GM12878 (cell line): Measurements from ENCODE around the gene OPN1SW. TPM values are rescaled to one million over a fixed set of nuclear protein-coding genes. Genes with fewer than 3 reads are reported as not detected.

Source experiments
- ATAC-seq: fragments of 200-7000 bp; cut with Tn5 transposase; 3 replicates; pipeline ENCODE4 v1.9.1; 2020; ENCODE audit warnings: mild to moderate bottlenecking, moderate library complexity
- BruUV-seq: library from RNA; stranded (reverse); fragments of 400-500 nt; replicated peaks from 2 replicates; lab custom pipeline; 2021; lab: Mats Ljungman, UMichigan
- CTCF ChIA-PET: fragments of 300-600 bp; sonication (Branson Sonifier 250); formaldehyde crosslinking; extraction: SDS; loops from one replicate; lab custom pipeline; 2021; ENCODE audit warnings: inconsistent platforms; lab: Yijun Ruan, JAX
- POLR2A ChIA-PET: fragments of 350-600 bp; formaldehyde crosslinking; extraction: SDS; loops from one replicate; lab custom pipeline; 2021; ENCODE audit warnings: inconsistent platforms; lab: Charles Lee
- RAD21 ChIA-PET: fragments of 300-600 bp; sonication (Branson Sonifier 250); formaldehyde crosslinking; loops from one replicate; lab custom pipeline; 2023; ENCODE audit warnings: antibody characterized with exemption; ENCODE audit not compliant: unreplicated experiment; lab: Charles Lee
- SMC1A ChIA-PET: fragments of 300-600 bp; sonication (Branson Sonifier 250); formaldehyde crosslinking; loops from one replicate; lab custom pipeline; 2023; ENCODE audit not compliant: unreplicated experiment, uncharacterized antibody; lab: Charles Lee
- DNase-seq: peaks from one replicate; pipeline ENCODE4 v3.0.0-alpha.2; 2011; ENCODE audit warnings: low read depth, low spot score
- FAIRE-seq: peaks from 3 replicates; lab custom pipeline; 2011; peaks lifted over from hg19 to GRCh38; lab: Jason Lieb, UNC
- H2AFZ ChIP-seq: 2 replicates; pipeline ENCODE4 v1.6.0; 2011; ENCODE audit warnings: low read depth, low read length, control low read depth; ENCODE audit not compliant: control insufficient read depth
- H3K27ac ChIP-seq: 2 replicates; pipeline ENCODE4 v1.5.1; 2011; ENCODE audit warnings: control low read depth; ENCODE audit not compliant: control insufficient read depth, insufficient read depth
- H3K27me3 ChIP-seq, 2 experiments: replicated peaks in 1 of 2; 2 replicates each; pipeline versions ENCODE4 v1.6.0 to v1.6.1; 2011; ENCODE audit warnings: low read length in 1 of 2; ENCODE audit not compliant: control insufficient read depth in 2 of 2, insufficient read depth in 2 of 2
- H3K36me3 ChIP-seq, 2 experiments: 2 replicates each; pipeline ENCODE4 v1.5.1; 2011; ENCODE audit warnings: low read length in 1 of 2; ENCODE audit not compliant: control insufficient read depth in 2 of 2, insufficient read depth in 2 of 2
- H3K4me1 ChIP-seq: 2 replicates; pipeline ENCODE4 v1.6.1; 2011; ENCODE audit warnings: mild to moderate bottlenecking, low read length, moderate library complexity, mixed read lengths; ENCODE audit not compliant: control insufficient read depth, insufficient read depth
- H3K4me2 ChIP-seq: 2 replicates; pipeline ENCODE4 v1.6.0; 2011; ENCODE audit warnings: control low read depth; ENCODE audit not compliant: control insufficient read depth, insufficient read depth
- H3K4me3 ChIP-seq: fragments of 200-600 bp; sonication (generic); 2 replicates; pipeline ENCODE4 v1.5.1; 2016
- H3K79me2 ChIP-seq: 2 replicates; pipeline ENCODE4 v1.6.0; 2011; ENCODE audit warnings: low read length; ENCODE audit not compliant: control insufficient read depth, insufficient read depth
- H3K9ac ChIP-seq: 2 replicates; pipeline ENCODE4 v1.8.0; 2011; ENCODE audit warnings: low read length, control low read depth, mixed read lengths; ENCODE audit not compliant: control insufficient read depth, insufficient read depth
- H3K9me3 ChIP-seq: replicated peaks from 3 replicates; pipeline ENCODE4 v1.5.1; 2011; ENCODE audit warnings: mild to moderate bottlenecking, low read length; ENCODE audit not compliant: control insufficient read depth, insufficient read depth
- H4K20me1 ChIP-seq: 2 replicates; pipeline ENCODE4 v1.6.0; 2011; ENCODE audit not compliant: control insufficient read depth, insufficient read depth
- ASH2L ChIP-seq: fragments of 300-600, 200-600 bp; sonication (generic); IDR thresholded peaks from 2 replicates; pipeline ENCODE4 v1.6.1; 2017; ENCODE audit warnings: low read depth, mild to moderate bottlenecking, borderline replicate concordance
- BCLAF1 ChIP-seq: fragments of 450-650 bp; IDR thresholded peaks from 2 replicates; pipeline ENCODE4 v1.6.1; 2017; ENCODE audit warnings: antibody characterized with exemption, mild to moderate bottlenecking, moderate library complexity
- CBFB ChIP-seq: IDR thresholded peaks from 2 replicates; pipeline ENCODE4 v1.6.1; 2016; ENCODE audit warnings: antibody characterized with exemption, low read depth
- CTCF ChIP-seq, 3 experiments: IDR thresholded peaks in 2 of 3; conservative IDR thresholded peaks in 1 of 3; 2 replicates each; pipeline ENCODE4 v1.5.1; 2011; ENCODE audit warnings: low read depth in 3 of 3, low read length in 3 of 3, mild to moderate bottlenecking in 3 of 3, control low read depth in 2 of 3, moderate library complexity in 2 of 3, inconsistent platforms in 1 of 3, mixed read lengths in 1 of 3; ENCODE audit not compliant: control insufficient read depth in 2 of 3, insufficient read depth in 1 of 3; ENCODE audit errors: extremely low read depth in 1 of 3
- HCFC1 ChIP-seq: fragments of 150-350 bp; IDR thresholded peaks from 2 replicates; pipeline ENCODE4 v1.6.1; 2014; ENCODE audit warnings: low read length
- HDAC6 ChIP-seq: fragments of 200-600 bp; sonication (generic); IDR thresholded peaks from one replicate; pipeline ENCODE4 v1.8.0; 2017; ENCODE audit warnings: antibody characterized with exemption; ENCODE audit not compliant: unreplicated experiment
- MXI1 ChIP-seq: fragments of 150-350 bp; IDR thresholded peaks from 2 replicates; pipeline ENCODE4 v1.6.1; 2011; ENCODE audit warnings: low read depth, mild to moderate bottlenecking, inconsistent platforms, low read length, improper control_type of control experiment
- NFIC ChIP-seq: IDR thresholded peaks from 2 replicates; pipeline ENCODE4 v1.6.1; 2012; ENCODE audit warnings: low read depth, mild to moderate bottlenecking, inconsistent platforms, low read length, moderate library complexity
- NR2C1 ChIP-seq: fragments of 450-650 bp; IDR thresholded peaks from 2 replicates; pipeline ENCODE4 v1.6.1; 2017; ENCODE audit warnings: antibody characterized with exemption, mild to moderate bottlenecking, moderate library complexity
- RAD51 ChIP-seq: fragments of 450-650 bp; IDR thresholded peaks from 2 replicates; pipeline ENCODE4 v1.6.1; 2016; ENCODE audit warnings: moderate library complexity, mild to moderate bottlenecking, inconsistent platforms
- SIX5 ChIP-seq: IDR thresholded peaks from 2 replicates; pipeline ENCODE4 v1.6.1; 2011; ENCODE audit warnings: mild to moderate bottlenecking, low read depth, low read length, moderate library complexity; ENCODE audit not compliant: severe bottlenecking
- SP1 ChIP-seq: IDR thresholded peaks from one replicate; pipeline ENCODE4 v1.6.1; 2011; ENCODE audit warnings: low read depth, low read length
- SUZ12 ChIP-seq: fragments of 200-600 bp; sonication (generic); IDR thresholded peaks from one replicate; pipeline ENCODE4 v1.6.1; 2018; ENCODE audit warnings: antibody characterized with exemption, mild to moderate bottlenecking; ENCODE audit not compliant: unreplicated experiment
- WRNIP1 ChIP-seq: IDR thresholded peaks from 2 replicates; pipeline ENCODE4 v1.6.1; 2011; ENCODE audit warnings: low read depth, low read length, improper control_type of control experiment, borderline replicate concordance
- YBX1 ChIP-seq: fragments of 450-650 bp; IDR thresholded peaks from 2 replicates; pipeline ENCODE4 v1.6.1; 2016; ENCODE audit warnings: antibody characterized with exemption
- YY1 ChIP-seq: IDR thresholded peaks from 2 replicates; pipeline ENCODE4 v1.6.1; 2011; ENCODE audit warnings: low read depth, mild to moderate bottlenecking, low read length
- ZSCAN29 ChIP-seq: fragments of 450-650 bp; IDR thresholded peaks from 2 replicates; pipeline ENCODE4 v1.6.1; 2017; ENCODE audit warnings: mild to moderate bottlenecking, moderate library complexity
- WGBS: methylation state at CpG from one replicate; pipeline ENCODE4 v1.1.6; 2016; ENCODE audit warnings: low lambda C conversion rate; ENCODE audit not compliant: insufficient replicate concordance, insufficient coverage; ENCODE audit errors: missing lambda C conversion rate; 5-methylcytosine and 5-hydroxymethylcytosine counted together
- in situ Hi-C: fragments of 300-500 bp; cut with MboI; formaldehyde crosslinking; loops from 9 replicates; pipeline ENCODE4 v1.14.3; 2018; ENCODE audit warnings: mixed read lengths
- intact Hi-C: fragments of 100-400 bp; cut with micrococcal nuclease; formaldehyde crosslinking; loops from one replicate; pipeline ENCODE4 v1.14.2; 2022; ENCODE audit not compliant: unreplicated experiment
- polyA plus RNA-seq, 11 experiments: library from polyadenylated mRNA; depleted of rRNA in 4 of 11; unstranded in 6 of 11; stranded (reverse) in 5 of 11; fragments of >200 nt; fragmentation: Nextera tagmentation in 4 of 11; fragmentation: Illumina TruSeq in 1 of 11; extraction: Ambion mirVana in 4 of 11; extraction: Trizol in 1 of 11; gene quantifications; 1 replicate in 1 of 11; 2 replicates in 10 of 11; pipeline versions ENCODE4 v1.2.1 to v1.2.3, GENCODE V29; 2011 to 2016; ENCODE audit warnings: inconsistent platforms in 2 of 11, missing spikeins in 2 of 11, low read depth in 1 of 11
- total RNA-seq, 4 experiments: library from RNA; depleted of rRNA in 3 of 4; stranded (reverse); fragments of >200 nt in 3 of 4; fragmentation: Illumina TruSeq in 1 of 4; extraction: Trizol in 1 of 4; gene quantifications; 2 replicates each; pipeline versions ENCODE4 v1.2.1 to v1.2.3, GENCODE V29; 2013 to 2021

The OPN1SW gene
- total and polyA plus RNA-seq, 10 of the 15 experiments (the other 5 are each of a cell fraction or from before 2014, with no cell fraction given): 0.11 to 0.35 (median 0.19) TPM; not detected in 6

GRCh38 chr7:128726059-128726736 lies 49.4 kb downstream of the OPN1SW start:
- no peak for FAIRE-seq
- no peaks in the 10 kb centered on the region for H3K4me1 ChIP-seq
- no peaks in the 10 kb centered on the region; a peak in 1 of 4 replicates for H3K27me3 ChIP-seq
- H3K9ac ChIP-seq: no peak overlapping the region
- H2AFZ ChIP-seq: no peak overlapping the region; the same call in 1 of the 2 replicates
- ChIA-PET POLR2A (interaction anchor here (1.3 kb wide), 1 partner anchor 10 kb away, joined by 4 read pairs; no protein-coding TSS in a partner anchor), RAD21 (no interaction called here), CTCF (interaction anchor here (1.5 to 2.5 kb wide), 4 partner anchors 11 to 299 kb away, joined by 3 to 13 read pairs (median 4); partner anchors contain the start of gene CALU), SMC1A (interaction anchor here (1.2 to 2.8 kb wide), 4 partner anchors 12 to 53 kb away, joined by 4 to 16 read pairs (median 4); partner anchors contain the start of gene CALU)
- no peak for DNase-seq
- intact Hi-C loops: no loop called here
- no peaks in the 10 kb centered on the region for H3K79me2 ChIP-seq
- no peak for ATAC-seq
- in situ Hi-C loops: no loop called here
- no peak overlapping the region for H3K4me2 ChIP-seq
- H3K27ac ChIP-seq: no peak overlapping the region
- H4K20me1 ChIP-seq: no peaks in the 10 kb centered on the region
- TF ChIP-seq CTCF (IDR thresholded peaks at IDR 0.05 in 2 of 3, conservative IDR thresholded peaks at IDR 0.05 in 1 of 3; ENCODE audit: control insufficient read depth in 2 of 3, extremely low read depth in 1 of 3, insufficient read depth in 1 of 3, low read depth in 3 of 3, low read length in 3 of 3): no peak
- no peak for TF ChIP-seq RAD51
- TF ChIP-seq SP1: no peak
- no peak for TF ChIP-seq MXI1
- TF ChIP-seq CBFB: no peak
- no peak for TF ChIP-seq ASH2L
- TF ChIP-seq BCLAF1: no peak
- TF ChIP-seq WRNIP1: no peak
- no peak for TF ChIP-seq SUZ12
- TF ChIP-seq NFIC: no peak
- no peak for TF ChIP-seq ZSCAN29
- TF ChIP-seq HCFC1: no peak
- no peak for TF ChIP-seq SIX5
- TF ChIP-seq YBX1: no peak
- TF ChIP-seq HDAC6: no peak
- TF ChIP-seq NR2C1: no peak
- no peak for TF ChIP-seq YY1
- H3K9me3 ChIP-seq: no peaks in the 10 kb centered on the region; the same call in 2 of the 3 replicates
- no TSS peak for BruUV-seq
- no peaks in the 10 kb centered on the region for H3K36me3 ChIP-seq
- WGBS: 60% methylated on average over 6 of the region's 8 CpGs
- no peak overlapping the region for H3K4me3 ChIP-seq
